WTC11 (cell line): ENCODE data around the gene IL25.

Source experiments
- CBFB ChIP-seq: sonication (generic); formaldehyde crosslinking; IDR thresholded peaks from 2 replicates; pipeline ENCODE4 v1.8.1; 2022; ENCODE audit warnings: mild to moderate bottlenecking, low read depth, missing genetic modification reagents
- NR1H2 ChIP-seq: sonication (generic); formaldehyde crosslinking; IDR thresholded peaks from 2 replicates; pipeline ENCODE4 v1.9.0; 2021; ENCODE audit warnings: mild to moderate bottlenecking, moderate library complexity, missing genetic modification reagents
- SP1 ChIP-seq: sonication (generic); formaldehyde crosslinking; conservative IDR thresholded peaks from 2 replicates; pipeline ENCODE4 v1.8.1; 2022; ENCODE audit warnings: missing genetic modification reagents
- TCF7 ChIP-seq: sonication (generic); formaldehyde crosslinking; IDR thresholded peaks from 2 replicates; pipeline ENCODE4 v1.8.0; 2022; ENCODE audit warnings: mild to moderate bottlenecking, low read depth, missing genetic modification reagents, moderate library complexity
- ZNF671 ChIP-seq: fragments of 250-450 bp; sonication (Bioruptor Pico); IDR thresholded peaks from 2 replicates; pipeline ENCODE4 v1.8.0; 2021; ENCODE audit warnings: mild to moderate bottlenecking
- TF ChIP-seq, protein P1 (sequence below): sonication (generic); formaldehyde crosslinking; conservative IDR thresholded peaks from 2 replicates; pipeline ENCODE4 v1.8.1; 2022; ENCODE audit warnings: mild to moderate bottlenecking, missing genetic modification reagents
- TF ChIP-seq, protein P2 (sequence below): sonication (generic); formaldehyde crosslinking; IDR thresholded peaks from 2 replicates; pipeline ENCODE4 v1.8.1; 2023; ENCODE audit warnings: mild to moderate bottlenecking, missing genetic modification reagents
- TF ChIP-seq, protein P3 (sequence below): fragments of 200-600 bp; IDR thresholded peaks from 2 replicates; pipeline ENCODE4 v1.8.0; 2022; ENCODE audit warnings: antibody characterized with exemption
- TF ChIP-seq, protein P4 (sequence below): sonication (generic); formaldehyde crosslinking; IDR thresholded peaks from 2 replicates; pipeline ENCODE4 v1.8.1; 2022; ENCODE audit warnings: missing genetic modification reagents, borderline replicate concordance
- TF ChIP-seq, protein P5 (sequence below): sonication (generic); formaldehyde crosslinking; IDR thresholded peaks from 2 replicates; pipeline ENCODE4 v1.8.0; 2022; ENCODE audit warnings: mild to moderate bottlenecking, missing genetic modification reagents
- TF ChIP-seq, protein P6 (sequence below): sonication (generic); formaldehyde crosslinking; IDR thresholded peaks from 2 replicates; pipeline ENCODE4 v1.8.1; 2023; ENCODE audit warnings: mild to moderate bottlenecking, moderate library complexity, missing genetic modification reagents
- TF ChIP-seq, protein P7 (sequence below): sonication (generic); formaldehyde crosslinking; IDR thresholded peaks from 2 replicates; pipeline ENCODE4 v1.8.0; 2022; ENCODE audit warnings: mild to moderate bottlenecking, missing genetic modification reagents

DNA sequence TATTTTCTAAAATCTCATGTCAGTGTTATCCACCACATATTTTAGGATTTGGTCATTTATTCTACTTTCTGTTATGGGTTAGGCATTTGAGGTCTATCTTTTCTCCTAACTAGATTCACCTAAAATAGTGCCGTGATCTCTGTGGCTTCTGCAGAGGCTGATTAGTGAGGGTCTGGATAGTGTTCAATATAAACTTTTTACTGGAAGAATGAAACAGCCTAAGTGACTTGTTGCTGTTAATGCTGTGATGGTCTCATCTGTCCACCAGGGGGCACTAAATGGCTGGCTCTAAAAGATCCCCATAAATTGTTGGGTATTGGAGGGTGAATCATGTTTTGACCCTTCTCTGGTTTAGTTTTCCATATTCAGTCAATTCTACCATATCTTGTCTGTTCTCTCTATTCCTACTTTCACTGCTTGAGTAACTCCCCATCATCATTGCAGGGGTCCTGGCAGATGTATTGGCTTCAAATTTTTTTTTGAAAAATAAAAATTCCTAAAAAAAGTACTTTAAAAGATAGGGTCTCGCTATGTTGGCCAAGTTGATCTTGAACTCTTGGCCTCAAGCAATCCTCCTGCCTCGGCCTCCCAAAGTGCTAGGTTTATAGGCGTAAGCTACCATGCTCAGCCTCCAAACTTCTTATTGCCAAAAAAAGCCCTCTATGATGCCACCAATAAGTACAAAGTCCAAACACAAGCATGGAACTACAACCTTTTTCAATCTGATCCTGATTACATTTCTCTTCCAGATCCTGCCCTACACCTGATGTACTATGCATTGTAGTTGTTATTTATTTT is 44.5 kb upstream of the IL25 start:
- TF ChIP-seq, protein P1, sequence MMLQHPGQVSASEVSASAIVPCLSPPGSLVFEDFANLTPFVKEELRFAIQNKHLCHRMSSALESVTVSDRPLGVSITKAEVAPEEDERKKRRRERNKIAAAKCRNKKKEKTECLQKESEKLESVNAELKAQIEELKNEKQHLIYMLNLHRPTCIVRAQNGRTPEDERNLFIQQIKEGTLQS (CRISPR knock-in tag), result no peak
- TF ChIP-seq, protein P2, sequence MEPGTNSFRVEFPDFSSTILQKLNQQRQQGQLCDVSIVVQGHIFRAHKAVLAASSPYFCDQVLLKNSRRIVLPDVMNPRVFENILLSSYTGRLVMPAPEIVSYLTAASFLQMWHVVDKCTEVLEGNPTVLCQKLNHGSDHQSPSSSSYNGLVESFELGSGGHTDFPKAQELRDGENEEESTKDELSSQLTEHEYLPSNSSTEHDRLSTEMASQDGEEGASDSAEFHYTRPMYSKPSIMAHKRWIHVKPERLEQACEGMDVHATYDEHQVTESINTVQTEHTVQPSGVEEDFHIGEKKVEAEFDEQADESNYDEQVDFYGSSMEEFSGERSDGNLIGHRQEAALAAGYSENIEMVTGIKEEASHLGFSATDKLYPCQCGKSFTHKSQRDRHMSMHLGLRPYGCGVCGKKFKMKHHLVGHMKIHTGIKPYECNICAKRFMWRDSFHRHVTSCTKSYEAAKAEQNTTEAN (CRISPR knock-in tag), result no peak
- TF ChIP-seq, protein P3, sequence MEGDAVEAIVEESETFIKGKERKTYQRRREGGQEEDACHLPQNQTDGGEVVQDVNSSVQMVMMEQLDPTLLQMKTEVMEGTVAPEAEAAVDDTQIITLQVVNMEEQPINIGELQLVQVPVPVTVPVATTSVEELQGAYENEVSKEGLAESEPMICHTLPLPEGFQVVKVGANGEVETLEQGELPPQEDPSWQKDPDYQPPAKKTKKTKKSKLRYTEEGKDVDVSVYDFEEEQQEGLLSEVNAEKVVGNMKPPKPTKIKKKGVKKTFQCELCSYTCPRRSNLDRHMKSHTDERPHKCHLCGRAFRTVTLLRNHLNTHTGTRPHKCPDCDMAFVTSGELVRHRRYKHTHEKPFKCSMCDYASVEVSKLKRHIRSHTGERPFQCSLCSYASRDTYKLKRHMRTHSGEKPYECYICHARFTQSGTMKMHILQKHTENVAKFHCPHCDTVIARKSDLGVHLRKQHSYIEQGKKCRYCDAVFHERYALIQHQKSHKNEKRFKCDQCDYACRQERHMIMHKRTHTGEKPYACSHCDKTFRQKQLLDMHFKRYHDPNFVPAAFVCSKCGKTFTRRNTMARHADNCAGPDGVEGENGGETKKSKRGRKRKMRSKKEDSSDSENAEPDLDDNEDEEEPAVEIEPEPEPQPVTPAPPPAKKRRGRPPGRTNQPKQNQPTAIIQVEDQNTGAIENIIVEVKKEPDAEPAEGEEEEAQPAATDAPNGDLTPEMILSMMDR, result peak; percentile 76
- TF ChIP-seq TCF7 (CRISPR knock-in tag) (no peak), SP1 (CRISPR knock-in tag) (no peak), ZNF671 (CRISPR knock-in tag) (no peak), CBFB (no peak), NR1H2 (CRISPR knock-in tag) (no peak)
- TF ChIP-seq, protein P4, sequence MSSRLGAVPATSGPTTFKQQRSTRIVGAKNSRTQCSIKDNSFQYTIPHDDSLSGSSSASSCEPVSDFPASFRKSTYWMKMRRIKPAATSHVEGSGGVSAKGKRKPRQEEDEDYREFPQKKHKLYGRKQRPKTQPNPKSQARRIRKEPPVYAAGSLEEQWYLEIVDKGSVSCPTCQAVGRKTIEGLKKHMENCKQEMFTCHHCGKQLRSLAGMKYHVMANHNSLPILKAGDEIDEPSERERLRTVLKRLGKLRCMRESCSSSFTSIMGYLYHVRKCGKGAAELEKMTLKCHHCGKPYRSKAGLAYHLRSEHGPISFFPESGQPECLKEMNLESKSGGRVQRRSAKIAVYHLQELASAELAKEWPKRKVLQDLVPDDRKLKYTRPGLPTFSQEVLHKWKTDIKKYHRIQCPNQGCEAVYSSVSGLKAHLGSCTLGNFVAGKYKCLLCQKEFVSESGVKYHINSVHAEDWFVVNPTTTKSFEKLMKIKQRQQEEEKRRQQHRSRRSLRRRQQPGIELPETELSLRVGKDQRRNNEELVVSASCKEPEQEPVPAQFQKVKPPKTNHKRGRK (CRISPR knock-in tag), result no peak
- TF ChIP-seq, protein P5, sequence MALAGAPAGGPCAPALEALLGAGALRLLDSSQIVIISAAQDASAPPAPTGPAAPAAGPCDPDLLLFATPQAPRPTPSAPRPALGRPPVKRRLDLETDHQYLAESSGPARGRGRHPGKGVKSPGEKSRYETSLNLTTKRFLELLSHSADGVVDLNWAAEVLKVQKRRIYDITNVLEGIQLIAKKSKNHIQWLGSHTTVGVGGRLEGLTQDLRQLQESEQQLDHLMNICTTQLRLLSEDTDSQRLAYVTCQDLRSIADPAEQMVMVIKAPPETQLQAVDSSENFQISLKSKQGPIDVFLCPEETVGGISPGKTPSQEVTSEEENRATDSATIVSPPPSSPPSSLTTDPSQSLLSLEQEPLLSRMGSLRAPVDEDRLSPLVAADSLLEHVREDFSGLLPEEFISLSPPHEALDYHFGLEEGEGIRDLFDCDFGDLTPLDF (CRISPR knock-in tag), result no peak
- TF ChIP-seq, protein P6, sequence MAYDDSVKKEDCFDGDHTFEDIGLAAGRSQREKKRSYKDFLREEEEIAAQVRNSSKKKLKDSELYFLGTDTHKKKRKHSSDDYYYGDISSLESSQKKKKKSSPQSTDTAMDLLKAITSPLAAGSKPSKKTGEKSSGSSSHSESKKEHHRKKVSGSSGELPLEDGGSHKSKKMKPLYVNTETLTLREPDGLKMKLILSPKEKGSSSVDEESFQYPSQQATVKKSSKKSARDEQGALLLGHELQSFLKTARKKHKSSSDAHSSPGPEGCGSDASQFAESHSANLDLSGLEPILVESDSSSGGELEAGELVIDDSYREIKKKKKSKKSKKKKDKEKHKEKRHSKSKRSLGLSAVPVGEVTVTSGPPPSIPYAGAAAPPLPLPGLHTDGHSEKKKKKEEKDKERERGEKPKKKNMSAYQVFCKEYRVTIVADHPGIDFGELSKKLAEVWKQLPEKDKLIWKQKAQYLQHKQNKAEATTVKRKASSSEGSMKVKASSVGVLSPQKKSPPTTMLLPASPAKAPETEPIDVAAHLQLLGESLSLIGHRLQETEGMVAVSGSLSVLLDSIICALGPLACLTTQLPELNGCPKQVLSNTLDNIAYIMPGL (CRISPR knock-in tag), result no peak
- TF ChIP-seq, protein P7, sequence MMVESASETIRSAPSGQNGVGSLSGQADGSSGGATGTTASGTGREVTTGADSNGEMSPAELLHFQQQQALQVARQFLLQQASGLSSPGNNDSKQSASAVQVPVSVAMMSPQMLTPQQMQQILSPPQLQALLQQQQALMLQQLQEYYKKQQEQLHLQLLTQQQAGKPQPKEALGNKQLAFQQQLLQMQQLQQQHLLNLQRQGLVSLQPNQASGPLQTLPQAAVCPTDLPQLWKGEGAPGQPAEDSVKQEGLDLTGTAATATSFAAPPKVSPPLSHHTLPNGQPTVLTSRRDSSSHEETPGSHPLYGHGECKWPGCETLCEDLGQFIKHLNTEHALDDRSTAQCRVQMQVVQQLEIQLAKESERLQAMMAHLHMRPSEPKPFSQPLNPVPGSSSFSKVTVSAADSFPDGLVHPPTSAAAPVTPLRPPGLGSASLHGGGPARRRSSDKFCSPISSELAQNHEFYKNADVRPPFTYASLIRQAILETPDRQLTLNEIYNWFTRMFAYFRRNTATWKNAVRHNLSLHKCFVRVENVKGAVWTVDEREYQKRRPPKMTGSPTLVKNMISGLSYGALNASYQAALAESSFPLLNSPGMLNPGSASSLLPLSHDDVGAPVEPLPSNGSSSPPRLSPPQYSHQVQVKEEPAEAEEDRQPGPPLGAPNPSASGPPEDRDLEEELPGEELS (CRISPR knock-in tag), result no peak
